ENCODE results near the gene KLHL29.

DNA sequence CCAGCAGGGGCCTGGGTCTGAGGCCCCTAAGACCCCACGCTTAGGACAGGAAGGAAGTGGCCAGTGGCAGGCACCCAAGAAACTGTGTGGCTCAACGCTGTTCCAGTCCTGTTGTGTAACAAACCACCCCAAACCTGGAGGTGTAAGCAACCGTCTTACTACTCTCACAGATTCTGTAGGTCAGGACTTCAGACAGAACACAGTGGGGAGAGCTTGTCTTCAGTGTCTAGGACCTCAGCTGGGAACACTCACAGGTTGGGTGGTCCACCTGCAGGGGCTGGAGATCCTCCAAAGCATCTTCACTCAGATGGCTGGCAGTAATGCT is 123.0 kb downstream of the KLHL29 start:
- TF ChIP-seq EZH2phosphoT487 (IDR thresholded peaks at IDR 0.05; ENCODE audit: insufficient read depth, low read depth) (no peak), EZH2 (IDR thresholded peaks at IDR 0.05; ENCODE audit: insufficient read depth, poor library complexity, severe bottlenecking) (no peak)

All from GM23248 (cell line).